K562 (cell line): ENCODE measurements around the gene JUND. TPM values are rescaled to one million over a fixed set of nuclear protein-coding genes. Genes with fewer than 3 reads are reported as not detected.
A peak's percentile ranks its signal among the peaks of the same experiment; 100 is the strongest.

Experiments
- DEAF1 ChIP-seq: fragments of 450-650 bp; formaldehyde crosslinking; IDR thresholded peaks from 2 replicates; pipeline ENCODE4 v1.4.0; 2020; ENCODE audit warnings: mild to moderate bottlenecking, moderate library complexity
- E2F3 ChIP-seq: fragments of 250-450 bp; sonication (Bioruptor Pico); IDR thresholded peaks from 2 replicates; pipeline ENCODE4 v1.4.0; 2020; ENCODE audit warnings: mild to moderate bottlenecking
- GMEB1 ChIP-seq: fragments of 250-450 bp; sonication (Bioruptor Pico); IDR thresholded peaks from 2 replicates; pipeline ENCODE4 v1.4.0; 2020; ENCODE audit warnings: mild to moderate bottlenecking
- IRF1 ChIP-seq: sonication (generic); formaldehyde crosslinking; IDR thresholded peaks from 2 replicates; pipeline ENCODE4 v1.8.0; 2022; ENCODE audit warnings: missing genetic modification reagents, mild to moderate bottlenecking, borderline replicate concordance
- REST ChIP-seq, 2 experiments: fragments of 450-650 bp; formaldehyde crosslinking in 1 of 2; IDR thresholded peaks; 2 replicates each; pipeline versions ENCODE4 v1.4.0 to v1.6.1; 2014 to 2020; ENCODE audit warnings: mild to moderate bottlenecking in 2 of 2, borderline replicate concordance in 1 of 2, low read depth in 1 of 2
- ZNF174 ChIP-seq: fragments of 250-450 bp; sonication (Bioruptor Pico); IDR thresholded peaks from 2 replicates; pipeline ENCODE4 v1.4.0; 2020; ENCODE audit warnings: mild to moderate bottlenecking
- ZNF780A ChIP-seq: fragments of 250-450 bp; sonication (Bioruptor Pico); IDR thresholded peaks from 2 replicates; pipeline ENCODE4 v1.5.0; 2021; ENCODE audit warnings: mild to moderate bottlenecking
- polyA plus RNA-seq, 8 experiments: library from polyadenylated mRNA; depleted of rRNA in 4 of 8; stranded (reverse) in 5 of 8; unstranded in 3 of 8; fragments of >200 nt; fragmentation: Nextera tagmentation in 2 of 8; fragmentation: Illumina TruSeq in 1 of 8; extraction: Ambion mirVana in 2 of 8; extraction: Trizol in 1 of 8; gene quantifications; 2 replicates each; pipeline versions ENCODE4 v1.2.1 to v1.2.3, GENCODE V29; 2011 to 2014; ENCODE audit warnings: inconsistent platforms in 1 of 8, missing spikeins in 1 of 8
- total RNA-seq, 7 experiments: library from RNA; depleted of rRNA in 6 of 7; stranded (reverse); fragments of >200 nt in 6 of 7; fragmentation: Illumina TruSeq in 2 of 7; extraction: Trizol in 2 of 7; gene quantifications; 2 replicates each; pipeline versions ENCODE4 v1.2.1 to v1.2.3, GENCODE V29; 2011 to 2021; ENCODE audit warnings: low replicate concordance in 1 of 7
- TF ChIP-seq, protein P1 (sequence below): sonication (generic); formaldehyde crosslinking; IDR thresholded peaks from 2 replicates; pipeline ENCODE4 v1.8.0; 2023; ENCODE audit warnings: mild to moderate bottlenecking, missing genetic modification reagents
- TF ChIP-seq, protein P2 (sequence below): sonication (generic); formaldehyde crosslinking; IDR thresholded peaks from 2 replicates; pipeline ENCODE4 v1.9.0; 2022; ENCODE audit warnings: mild to moderate bottlenecking, missing genetic modification reagents

JUND gene
- total and polyA plus RNA-seq, 9 of the 15 experiments (the other 6 are each of a cell fraction or from before 2014, with no cell fraction given): 6.4 to 286 (median 42.3) TPM

DNA sequence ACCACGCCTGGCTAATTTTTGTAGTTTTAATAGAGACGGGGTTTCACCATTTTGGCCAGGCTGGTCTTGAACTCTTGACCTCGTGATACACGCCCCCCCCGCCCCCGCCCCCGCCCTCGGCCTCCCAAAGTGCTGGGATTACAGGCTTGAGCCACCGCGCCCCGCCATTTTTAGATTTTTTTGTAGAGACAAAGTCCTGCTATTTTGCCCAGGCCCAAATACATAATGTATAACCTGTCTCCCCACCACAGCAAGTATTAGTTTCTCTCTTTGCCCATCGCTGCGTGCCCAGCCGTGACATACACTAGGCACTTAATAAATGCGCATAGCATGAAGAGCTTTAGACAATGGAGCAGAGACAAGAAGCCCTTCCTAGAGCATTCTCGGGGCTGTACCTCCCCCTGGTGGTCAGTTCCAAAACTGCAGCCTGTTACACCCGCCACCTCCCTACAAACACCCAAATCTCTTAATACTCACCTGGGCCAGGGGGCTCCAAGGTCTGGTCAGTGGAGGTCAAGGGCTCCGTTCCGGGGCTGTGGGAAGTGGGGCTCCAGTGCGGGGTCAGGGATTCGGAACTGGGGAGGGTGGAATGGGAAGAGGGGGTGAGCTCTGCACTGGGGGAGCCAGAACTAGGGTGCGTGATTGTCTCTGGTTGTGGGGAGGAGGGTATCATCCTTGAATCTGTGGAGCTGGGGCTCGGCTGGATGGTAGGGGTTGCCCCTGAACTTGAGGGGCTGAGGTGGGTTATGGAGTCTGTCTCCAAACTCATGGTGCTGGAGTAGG lies 29.6 kb downstream of the JUND start (continued):
- TF ChIP-seq REST (IDR thresholded peaks at IDR 0.05; ENCODE audit: borderline replicate concordance) (peak; percentile 95), REST (CRISPR knock-in tag; IDR thresholded peaks at IDR 0.05; ENCODE audit: low read depth) (no peak), ZNF780A (CRISPR knock-in tag) (no peak), IRF1 (CRISPR knock-in tag) (no peak), GMEB1 (no peak), E2F3 (CRISPR knock-in tag) (no peak), DEAF1 (CRISPR knock-in tag) (peak; percentile 95), ZNF174 (CRISPR knock-in tag) (no peak)
- TF ChIP-seq, protein P1, sequence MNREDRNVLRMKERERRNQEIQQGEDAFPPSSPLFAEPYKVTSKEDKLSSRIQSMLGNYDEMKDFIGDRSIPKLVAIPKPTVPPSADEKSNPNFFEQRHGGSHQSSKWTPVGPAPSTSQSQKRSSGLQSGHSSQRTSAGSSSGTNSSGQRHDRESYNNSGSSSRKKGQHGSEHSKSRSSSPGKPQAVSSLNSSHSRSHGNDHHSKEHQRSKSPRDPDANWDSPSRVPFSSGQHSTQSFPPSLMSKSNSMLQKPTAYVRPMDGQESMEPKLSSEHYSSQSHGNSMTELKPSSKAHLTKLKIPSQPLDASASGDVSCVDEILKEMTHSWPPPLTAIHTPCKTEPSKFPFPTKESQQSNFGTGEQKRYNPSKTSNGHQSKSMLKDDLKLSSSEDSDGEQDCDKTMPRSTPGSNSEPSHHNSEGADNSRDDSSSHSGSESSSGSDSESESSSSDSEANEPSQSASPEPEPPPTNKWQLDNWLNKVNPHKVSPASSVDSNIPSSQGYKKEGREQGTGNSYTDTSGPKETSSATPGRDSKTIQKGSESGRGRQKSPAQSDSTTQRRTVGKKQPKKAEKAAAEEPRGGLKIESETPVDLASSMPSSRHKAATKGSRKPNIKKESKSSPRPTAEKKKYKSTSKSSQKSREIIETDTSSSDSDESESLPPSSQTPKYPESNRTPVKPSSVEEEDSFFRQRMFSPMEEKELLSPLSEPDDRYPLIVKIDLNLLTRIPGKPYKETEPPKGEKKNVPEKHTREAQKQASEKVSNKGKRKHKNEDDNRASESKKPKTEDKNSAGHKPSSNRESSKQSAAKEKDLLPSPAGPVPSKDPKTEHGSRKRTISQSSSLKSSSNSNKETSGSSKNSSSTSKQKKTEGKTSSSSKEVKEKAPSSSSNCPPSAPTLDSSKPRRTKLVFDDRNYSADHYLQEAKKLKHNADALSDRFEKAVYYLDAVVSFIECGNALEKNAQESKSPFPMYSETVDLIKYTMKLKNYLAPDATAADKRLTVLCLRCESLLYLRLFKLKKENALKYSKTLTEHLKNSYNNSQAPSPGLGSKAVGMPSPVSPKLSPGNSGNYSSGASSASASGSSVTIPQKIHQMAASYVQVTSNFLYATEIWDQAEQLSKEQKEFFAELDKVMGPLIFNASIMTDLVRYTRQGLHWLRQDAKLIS (CRISPR knock-in tag): no peak
- TF ChIP-seq, protein P2, sequence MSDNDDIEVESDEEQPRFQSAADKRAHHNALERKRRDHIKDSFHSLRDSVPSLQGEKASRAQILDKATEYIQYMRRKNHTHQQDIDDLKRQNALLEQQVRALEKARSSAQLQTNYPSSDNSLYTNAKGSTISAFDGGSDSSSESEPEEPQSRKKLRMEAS: no peak
